ENCODE measurements around the gene SLIT3.

The SLIT3 gene

GRCh38 chr5:168796593-168797580 is 504.1 kb downstream of the SLIT3 start:
- no peak for DNase-seq

GRCh38 chr5:168796000-168796399 is 504.9 kb downstream of the SLIT3 start:
- no peak for DNase-seq

GRCh38 chr5:168793841-168794837 is 506.8 kb downstream of the SLIT3 start:
- DNase-seq, result peak; percentile 20

GRCh38 chr5:168792678-168793077 is 508.3 kb downstream of the SLIT3 start:
- no peak for DNase-seq

- DNase-seq, result no peak
Observed at GRCh38 chr5:168790671-168791250, 510.2 kb downstream of the SLIT3 start.

- no peak for DNase-seq
Observed at GRCh38 chr5:168790002-168790635, 510.8 kb downstream of the SLIT3 start.

GRCh38 chr5:168788786-168789185 is 512.2 kb downstream of the SLIT3 start:
- DNase-seq, result no peak

GRCh38 chr5:168788107-168788506 is 512.8 kb downstream of the SLIT3 start:
- DNase-seq, result no peak

- DNase-seq, result no peak
Observed at GRCh38 chr5:168786147-168786546, 514.8 kb downstream of the SLIT3 start.

GRCh38 chr5:168784454-168784853 is 516.5 kb downstream of the SLIT3 start:
- no peak for DNase-seq

GRCh38 chr5:168781941-168782571 is 518.9 kb downstream of the SLIT3 start:
- no peak for DNase-seq

- no peak for DNase-seq
Observed at GRCh38 chr5:168780888-168781287, 520.1 kb downstream of the SLIT3 start.

GRCh38 chr5:168779333-168779732 is 521.6 kb downstream of the SLIT3 start:
- DNase-seq, result no peak

GRCh38 chr5:168778536-168778935 is 522.4 kb downstream of the SLIT3 start:
- no peak for DNase-seq

- no peak for DNase-seq
Observed at GRCh38 chr5:168777651-168778050, 523.3 kb downstream of the SLIT3 start.

- DNase-seq, result no peak
Observed at GRCh38 chr5:168776070-168776469, 524.9 kb downstream of the SLIT3 start.

GRCh38 chr5:168773226-168773625 is 527.7 kb downstream of the SLIT3 start:
- no peak for DNase-seq

- DNase-seq, result no peak
Observed at GRCh38 chr5:168772316-168772961, 528.5 kb downstream of the SLIT3 start.

- DNase-seq, result no peak
Observed at GRCh38 chr5:168771678-168772077, 529.3 kb downstream of the SLIT3 start.

GRCh38 chr5:168770996-168771395 is 529.9 kb downstream of the SLIT3 start:
- DNase-seq, result no peak

- no peak for DNase-seq
Observed at GRCh38 chr5:168770036-168770498, 530.9 kb downstream of the SLIT3 start.

Data from right kidney (tissue), 1 donor.